GM12864 (cell line): ENCODE data around the gene COBL.
A peak's percentile ranks its signal among the peaks of the same experiment; 100 is the strongest.

Experiments
- DNase-seq: peaks from one replicate; pipeline ENCODE4 v3.0.0-alpha.2; 2011; ENCODE audit warnings: low read depth
- H3K4me3 ChIP-seq: 2 replicates; pipeline ENCODE4 v1.5.1; 2011; ENCODE audit warnings: mild to moderate bottlenecking, low read depth, low read length, control low read depth
- CTCF ChIP-seq: IDR thresholded peaks from 2 replicates; pipeline ENCODE4 v1.5.1; 2011; ENCODE audit warnings: low read depth, mild to moderate bottlenecking, moderate library complexity, low read length, control low read depth, inconsistent platforms; ENCODE audit errors: missing control alignments

Gene COBL

GRCh38 chr7:51175316-51175991, 141.2 kb downstream of the COBL start:
- no peak for DNase-seq
- no peak for TF ChIP-seq CTCF
- no peak overlapping the region for H3K4me3 ChIP-seq

GRCh38 chr7:51165337-51165736, 151.3 kb downstream of the COBL start:
- TF ChIP-seq CTCF: no peak
- DNase-seq: no peak
- H3K4me3 ChIP-seq: no peak overlapping the region

GRCh38 chr7:51162724-51163329, 153.8 kb downstream of the COBL start:
- TF ChIP-seq CTCF: peak; percentile 90
- no peak overlapping the region for H3K4me3 ChIP-seq
- DNase-seq: peak; percentile 36

- H3K4me3 ChIP-seq: no peak overlapping the region
- TF ChIP-seq CTCF: no peak
- DNase-seq: no peak
Measured at GRCh38 chr7:51161937-51162336, 154.7 kb downstream of the COBL start.

GRCh38 chr7:51160990-51161615, 155.5 kb downstream of the COBL start:
- TF ChIP-seq CTCF: peak; percentile 89
- H3K4me3 ChIP-seq: no peak overlapping the region
- peak; percentile 29 for DNase-seq

- TF ChIP-seq CTCF: no peak
- no peak overlapping the region for H3K4me3 ChIP-seq
- no peak for DNase-seq
Measured at GRCh38 chr7:51160411-51160810, 156.2 kb downstream of the COBL start.
